ENCODE results near the gene GSS. TPM values are rescaled to one million over a fixed set of nuclear protein-coding genes. Genes with fewer than 3 reads are reported as not detected.
"Not testable (repeated sequence)": the region's sequence is repeated elsewhere in the genome, so short reads cannot be mapped to it uniquely, and the experiment has no call there.

The GSS gene
- total RNA-seq, 1 donor from 2014 or later: 30.0 TPM

- Histone ChIP-seq H3K4me1 (peaks cover 30% of the 10 kb centered on the region), H3K36me3 (peaks cover 6% of the 10 kb centered on the region), H3K4me3 (no peak overlapping the region), H3K27ac (peak overlapping the region; percentile 61), H3K27me3 (no peaks in the 10 kb centered on the region), H3K9me3 (no peaks in the 10 kb centered on the region)
- ATAC-seq (peak; percentile 77), DNase-seq (no peak)
- intact Hi-C loops (cut with DNase I): no loop called here
- TF ChIP-seq, protein P1, sequence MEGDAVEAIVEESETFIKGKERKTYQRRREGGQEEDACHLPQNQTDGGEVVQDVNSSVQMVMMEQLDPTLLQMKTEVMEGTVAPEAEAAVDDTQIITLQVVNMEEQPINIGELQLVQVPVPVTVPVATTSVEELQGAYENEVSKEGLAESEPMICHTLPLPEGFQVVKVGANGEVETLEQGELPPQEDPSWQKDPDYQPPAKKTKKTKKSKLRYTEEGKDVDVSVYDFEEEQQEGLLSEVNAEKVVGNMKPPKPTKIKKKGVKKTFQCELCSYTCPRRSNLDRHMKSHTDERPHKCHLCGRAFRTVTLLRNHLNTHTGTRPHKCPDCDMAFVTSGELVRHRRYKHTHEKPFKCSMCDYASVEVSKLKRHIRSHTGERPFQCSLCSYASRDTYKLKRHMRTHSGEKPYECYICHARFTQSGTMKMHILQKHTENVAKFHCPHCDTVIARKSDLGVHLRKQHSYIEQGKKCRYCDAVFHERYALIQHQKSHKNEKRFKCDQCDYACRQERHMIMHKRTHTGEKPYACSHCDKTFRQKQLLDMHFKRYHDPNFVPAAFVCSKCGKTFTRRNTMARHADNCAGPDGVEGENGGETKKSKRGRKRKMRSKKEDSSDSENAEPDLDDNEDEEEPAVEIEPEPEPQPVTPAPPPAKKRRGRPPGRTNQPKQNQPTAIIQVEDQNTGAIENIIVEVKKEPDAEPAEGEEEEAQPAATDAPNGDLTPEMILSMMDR (IDR thresholded peaks at IDR 0.05): no peak
These were observed 47.8 kb downstream of the GSS start for GRCh38 chr20:34907616-34908469.

GRCh38 chr20:34904202-34904621 lies 51.4 kb downstream of the GSS start:
- H3K27me3 ChIP-seq: no peaks in the 10 kb centered on the region
- no peak for DNase-seq
- peak; percentile 62 for ATAC-seq
- peak overlapping the region; percentile 32 for H3K27ac ChIP-seq
- no peak overlapping the region for H3K4me3 ChIP-seq
- peaks cover 30% of the 10 kb centered on the region for H3K4me1 ChIP-seq
- H3K9me3 ChIP-seq: no peaks in the 10 kb centered on the region
- peaks cover 2% of the 10 kb centered on the region for H3K36me3 ChIP-seq
- TF ChIP-seq, protein P1 (IDR thresholded peaks at IDR 0.05): no peak
- intact Hi-C loops (cut with DNase I): no loop called here

DNA sequence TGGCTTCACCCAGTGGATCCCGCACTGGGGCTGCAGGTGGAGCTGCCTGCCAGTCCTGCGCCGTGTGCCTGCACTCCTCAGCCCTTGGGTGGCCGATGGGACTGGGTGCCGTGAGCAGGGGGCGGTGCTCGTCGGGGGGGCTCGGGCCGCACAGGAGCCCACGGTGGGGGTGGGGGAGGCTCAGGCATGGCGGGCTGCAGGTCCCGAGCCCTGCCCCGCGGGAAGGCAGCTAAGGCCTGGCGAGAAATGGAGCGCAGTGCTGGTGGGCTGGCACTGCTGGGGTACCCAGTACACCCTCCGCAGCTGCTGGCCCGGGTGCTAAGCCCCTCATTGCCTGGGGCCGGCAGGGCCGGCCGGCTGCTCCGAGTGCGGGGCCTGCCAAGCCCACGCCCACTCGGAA lies 56.9 kb downstream of the GSS start:
- intact Hi-C loops (cut with DNase I); DNase-seq: not testable (repeated sequence)

DNA sequence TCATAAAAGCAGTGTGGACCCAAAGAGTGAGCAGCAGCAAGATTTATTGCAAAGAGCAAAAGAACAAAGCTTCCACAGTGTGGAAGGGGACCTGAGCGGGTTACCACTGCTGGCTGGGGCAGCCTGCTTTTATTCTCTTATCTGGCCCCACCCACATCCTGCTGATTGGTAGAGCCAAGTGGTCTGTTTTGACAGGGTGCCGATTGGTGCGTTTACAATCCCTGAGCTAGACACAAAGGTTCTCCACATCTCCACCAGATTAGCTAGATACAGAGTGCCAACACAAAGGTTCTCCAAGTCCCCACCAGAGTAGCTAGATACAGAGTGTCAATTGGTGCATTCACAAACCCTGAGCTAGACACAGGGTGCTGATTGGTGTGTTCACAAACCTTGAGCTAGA lies 57.5 kb downstream of the GSS start:
- DNase-seq; intact Hi-C loops (cut with DNase I); H3K9me3 ChIP-seq; H3K36me3 ChIP-seq; H3K27me3 ChIP-seq; ATAC-seq; H3K4me3 ChIP-seq; H3K27ac ChIP-seq: not testable (repeated sequence)
- H3K4me1 ChIP-seq: peaks cover 28% of the 10 kb centered on the region

More for the DNA sequence above, 56.9 kb downstream of the GSS start:
- peaks cover 31% of the 10 kb centered on the region for H3K4me1 ChIP-seq
- H3K36me3 ChIP-seq, H3K27me3 ChIP-seq, ATAC-seq, H3K9me3 ChIP-seq, H3K27ac ChIP-seq, H3K4me3 ChIP-seq: not testable (repeated sequence)

GRCh38 chr20:34896086-34896621 lies 59.5 kb downstream of the GSS start:
- Histone ChIP-seq H3K4me1 (peaks cover 32% of the 10 kb centered on the region), H3K4me3 (no peak overlapping the region), H3K36me3 (no peaks in the 10 kb centered on the region), H3K27ac (no peak overlapping the region), H3K9me3 (no peaks in the 10 kb centered on the region), H3K27me3 (no peaks in the 10 kb centered on the region)
- TF ChIP-seq, protein P1 (IDR thresholded peaks at IDR 0.05): no peak
- peak; percentile 72 for ATAC-seq
- intact Hi-C loops (cut with DNase I): no loop called here
- DNase-seq: no peak

DNA sequence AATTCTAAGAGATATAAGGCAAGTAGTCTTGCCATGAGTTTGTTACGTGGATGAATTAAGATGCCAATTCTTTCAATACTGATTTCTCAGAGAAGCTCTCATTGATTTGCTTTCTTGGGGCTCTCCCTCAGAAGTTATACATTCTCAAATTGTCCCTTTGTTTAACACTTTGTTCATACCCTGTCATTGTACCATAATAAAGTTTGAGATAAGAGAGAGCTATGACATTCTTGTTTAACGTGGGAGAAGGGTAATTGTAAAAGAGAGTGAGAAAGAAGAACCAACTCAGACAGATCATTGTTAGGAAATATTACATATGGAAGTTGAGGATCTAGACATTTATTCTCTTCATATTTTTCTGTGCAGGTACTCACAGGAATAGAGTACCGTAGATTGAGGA lies 60.1 kb downstream of the GSS start:
- ATAC-seq: no peak
- H3K4me1 ChIP-seq: peaks cover 34% of the 10 kb centered on the region

More for the DNA sequence above, 60.1 kb downstream of the GSS start:
- intact Hi-C loops (cut with DNase I): no loop called here
- no peaks in the 10 kb centered on the region for H3K36me3 ChIP-seq
- no peak overlapping the region for H3K4me3 ChIP-seq
- H3K27ac ChIP-seq: peak overlapping the region; percentile 25
- TF ChIP-seq, protein P1 (IDR thresholded peaks at IDR 0.05): no peak
- H3K9me3 ChIP-seq: no peaks in the 10 kb centered on the region
- DNase-seq: no peak
- no peaks in the 10 kb centered on the region for H3K27me3 ChIP-seq
